ENCODE measurements around the gene TELO2.

Gene TELO2

GRCh38 chr16:1498899-1499676, 5.9 kb downstream of the TELO2 start:
- DNase-seq (ENCODE audit: low read depth) = no peak

DNA sequence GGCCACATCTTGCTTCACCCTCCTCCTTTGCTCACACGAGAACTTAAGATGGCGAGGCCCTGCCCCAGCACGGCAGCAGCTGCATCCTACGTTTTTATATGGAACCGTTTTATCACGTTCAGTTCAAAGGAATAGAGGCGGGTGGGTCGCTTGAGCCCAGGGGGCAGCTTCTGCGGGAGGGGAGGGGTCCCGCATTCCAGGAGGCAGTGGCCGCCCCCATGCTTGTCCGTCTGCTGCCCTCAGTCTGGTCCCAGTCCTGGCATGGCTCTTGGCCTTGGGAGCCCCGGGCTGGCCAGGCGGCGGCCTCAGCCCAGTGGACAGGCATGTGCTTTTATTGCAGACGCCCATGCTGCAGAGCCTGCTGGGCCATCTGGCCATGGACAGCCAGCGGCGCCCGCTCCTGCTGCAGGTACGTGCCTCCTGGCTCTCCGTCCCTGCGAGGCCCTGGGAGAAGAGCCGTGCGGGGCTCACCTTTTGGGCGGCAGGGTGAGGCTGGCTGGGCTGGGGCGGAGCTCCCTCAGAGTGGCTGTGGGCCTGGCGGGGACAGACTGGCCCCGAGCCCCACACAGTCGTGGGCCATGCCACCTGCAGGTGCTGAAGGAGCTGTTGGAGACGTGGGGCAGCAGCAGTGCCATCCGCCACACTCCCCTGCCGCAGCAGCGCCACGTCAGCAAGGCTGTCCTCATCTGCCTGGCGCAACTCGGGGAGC, 6.8 kb downstream of the TELO2 start:
- DNase-seq (ENCODE audit: low read depth) = no peak

DNA sequence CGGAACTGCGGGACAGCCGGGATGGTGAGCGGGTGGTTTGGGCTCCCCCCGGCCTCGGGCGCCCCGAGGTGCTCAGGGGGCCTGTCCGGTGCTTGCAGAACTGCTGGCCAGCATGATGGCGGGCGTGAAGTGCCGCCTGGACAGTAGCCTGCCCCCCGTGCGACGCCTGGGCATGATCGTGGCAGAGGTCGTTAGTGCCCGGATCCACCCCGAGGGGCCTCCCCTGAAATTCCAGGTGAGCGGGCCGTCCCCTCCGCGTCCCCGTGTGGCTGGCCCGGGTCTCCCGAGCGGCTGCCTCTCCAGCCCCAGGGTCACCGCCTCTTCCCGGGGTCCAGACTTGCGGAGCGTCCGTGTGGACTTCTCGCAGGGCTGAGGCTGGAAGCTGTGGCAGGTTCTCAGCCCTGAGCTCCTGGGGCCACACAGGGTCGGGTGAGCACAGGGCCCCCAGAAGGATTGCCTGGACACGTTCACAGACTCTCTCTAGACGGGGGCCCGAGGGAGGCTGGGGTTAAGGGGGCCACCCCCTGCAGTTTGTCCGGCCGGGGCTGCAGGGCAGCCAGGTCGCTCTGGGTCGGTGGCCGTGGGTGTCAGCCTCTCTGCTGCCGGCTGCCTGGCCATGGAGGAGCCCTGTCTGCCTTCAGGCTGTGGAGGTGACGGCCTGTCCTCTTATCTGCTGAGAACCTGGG, 7.4 kb downstream of the TELO2 start:
- DNase-seq (ENCODE audit: low read depth) = no peak

DNA sequence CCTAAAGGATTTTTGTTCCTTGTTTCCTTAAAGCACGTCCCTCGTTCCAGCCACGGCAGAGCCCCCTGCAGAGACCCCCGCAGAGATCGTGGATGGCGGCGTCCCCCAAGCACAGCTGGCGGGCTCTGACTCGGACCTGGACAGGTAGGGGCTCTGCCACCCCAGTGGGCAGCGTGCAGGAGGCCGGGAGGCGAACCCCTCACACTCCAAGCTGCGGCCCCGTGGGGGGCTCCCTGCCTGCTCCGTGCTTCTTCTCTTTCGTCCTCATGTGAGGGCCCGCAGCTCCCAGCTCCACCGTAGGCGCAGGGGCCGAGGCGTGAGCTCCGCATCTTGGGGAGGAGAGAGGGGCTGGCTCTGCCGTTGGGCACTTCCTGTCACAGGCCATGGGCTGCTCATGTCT, 8.5 kb downstream of the TELO2 start:
- no peak for DNase-seq (ENCODE audit: low read depth)

- no peak for DNase-seq (ENCODE audit: low read depth)
Measured at GRCh38 chr16:1502092-1503004, 9.2 kb downstream of the TELO2 start.

DNA sequence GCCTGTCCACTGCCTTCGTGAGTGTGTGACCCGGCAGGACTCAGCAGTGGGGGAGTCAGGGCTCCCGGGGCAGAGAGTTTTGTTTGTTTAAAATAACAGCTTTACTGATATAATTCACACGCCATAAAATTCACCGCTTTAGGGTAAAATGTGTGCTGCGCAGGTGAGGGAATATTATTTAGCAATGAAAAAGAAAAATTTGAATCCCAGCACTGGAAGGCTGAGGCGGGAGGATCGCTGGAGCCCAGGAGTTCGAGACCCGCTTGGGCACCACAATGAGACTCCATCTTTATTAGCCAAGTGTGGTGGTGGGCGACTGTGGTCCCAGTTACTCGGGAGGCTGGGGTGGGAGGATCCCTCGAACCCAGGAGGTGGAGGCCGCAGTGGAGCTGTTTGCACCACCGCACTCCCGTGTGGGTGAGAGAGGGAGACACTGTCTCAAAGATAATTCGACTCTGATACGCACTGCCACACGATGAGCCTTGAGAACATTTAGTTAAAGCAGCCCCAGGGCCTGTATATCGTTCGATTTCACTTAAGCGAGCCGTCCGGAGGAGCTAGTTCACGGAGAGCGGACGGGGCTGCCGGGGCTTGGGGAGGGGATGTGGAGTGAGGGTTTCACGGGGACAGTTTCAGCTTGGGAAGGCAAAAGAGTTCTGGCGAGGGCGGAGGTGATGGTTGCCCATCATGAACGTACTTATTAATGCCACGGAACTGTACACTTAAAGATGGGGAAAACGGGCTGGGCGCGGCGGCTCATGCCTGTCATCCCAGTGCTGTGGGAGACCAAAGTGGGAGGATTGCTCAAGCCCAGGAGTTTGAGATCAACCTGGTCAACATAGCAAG, 10.2 kb downstream of the TELO2 start:
- DNase-seq (ENCODE audit: low read depth) = no peak

GRCh38 chr16:1505073-1505844, 12.1 kb downstream of the TELO2 start:
- no peak for DNase-seq (ENCODE audit: low read depth)

DNA sequence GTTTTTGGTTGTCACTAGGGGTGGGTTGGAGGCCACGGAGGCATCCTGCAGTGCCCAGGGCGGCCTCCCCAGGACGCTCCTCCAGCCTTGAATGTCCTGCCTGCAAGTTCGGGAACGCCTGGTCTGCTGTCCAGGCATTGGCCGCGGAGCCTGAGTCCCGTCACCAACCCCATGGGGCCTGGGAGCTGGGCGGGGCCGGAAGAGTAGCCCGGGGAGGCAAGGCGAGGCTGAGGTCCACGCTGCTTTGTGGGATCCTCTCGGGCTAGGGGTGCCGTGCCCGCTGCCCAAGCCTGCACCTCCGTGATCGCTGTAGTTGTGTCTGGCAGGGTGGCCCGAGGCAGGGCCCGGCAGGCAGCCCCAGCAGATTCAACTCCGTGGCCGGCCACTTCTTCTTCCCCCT, 12.8 kb downstream of the TELO2 start:
- DNase-seq (ENCODE audit: low read depth) = no peak

DNA sequence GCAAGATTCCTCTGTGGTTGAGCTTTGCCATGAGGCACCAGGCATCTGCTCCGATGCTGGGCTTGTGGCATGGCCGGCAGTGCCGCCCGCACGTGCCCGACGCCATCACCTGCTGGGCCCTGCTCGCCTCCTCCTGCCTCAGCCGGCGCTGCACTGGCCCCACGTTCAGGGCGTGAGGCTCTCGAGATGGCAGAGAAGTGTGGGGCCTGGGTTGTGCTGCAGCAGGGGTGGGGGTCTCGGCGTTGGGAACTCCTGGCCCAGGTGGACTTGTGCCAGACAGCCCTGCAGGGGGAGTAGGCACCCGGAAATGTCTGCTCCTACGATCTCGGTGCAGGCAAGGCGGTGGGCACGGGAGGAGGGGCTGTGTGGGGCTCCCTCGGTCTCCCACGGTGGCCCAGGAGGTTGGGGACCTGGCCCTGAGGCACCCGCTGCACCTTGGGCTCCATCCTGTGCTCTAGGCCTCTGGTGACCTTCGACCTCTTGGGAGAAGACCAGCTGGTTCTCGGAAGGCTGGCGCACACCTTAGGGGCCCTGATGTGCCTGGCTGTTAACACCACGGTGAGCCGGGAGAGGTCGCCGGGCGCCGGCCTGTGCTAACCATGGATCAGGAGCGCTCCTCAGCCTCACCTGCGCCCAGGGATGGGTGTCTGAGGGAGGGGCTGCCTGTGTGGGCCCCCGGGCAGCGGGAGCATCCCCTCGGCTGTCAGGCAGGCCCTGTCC, 13.5 kb downstream of the TELO2 start:
- no peak for DNase-seq (ENCODE audit: low read depth)

- no peak for DNase-seq (ENCODE audit: low read depth)
Measured at GRCh38 chr16:1508494-1509187, 15.5 kb downstream of the TELO2 start.

GRCh38 chr16:1509307-1510221, 16.4 kb downstream of the TELO2 start:
- DNase-seq (ENCODE audit: low read depth) = no peak

GRCh38 chr16:1510272-1510671, 17.1 kb downstream of the TELO2 start:
- no peak for DNase-seq (ENCODE audit: low read depth)

GRCh38 chr16:1510941-1511351, 17.8 kb downstream of the TELO2 start:
- no peak for DNase-seq (ENCODE audit: low read depth)

- no peak for DNase-seq (ENCODE audit: low read depth)
Measured at GRCh38 chr16:1511662-1512569, 18.8 kb downstream of the TELO2 start.

DNA sequence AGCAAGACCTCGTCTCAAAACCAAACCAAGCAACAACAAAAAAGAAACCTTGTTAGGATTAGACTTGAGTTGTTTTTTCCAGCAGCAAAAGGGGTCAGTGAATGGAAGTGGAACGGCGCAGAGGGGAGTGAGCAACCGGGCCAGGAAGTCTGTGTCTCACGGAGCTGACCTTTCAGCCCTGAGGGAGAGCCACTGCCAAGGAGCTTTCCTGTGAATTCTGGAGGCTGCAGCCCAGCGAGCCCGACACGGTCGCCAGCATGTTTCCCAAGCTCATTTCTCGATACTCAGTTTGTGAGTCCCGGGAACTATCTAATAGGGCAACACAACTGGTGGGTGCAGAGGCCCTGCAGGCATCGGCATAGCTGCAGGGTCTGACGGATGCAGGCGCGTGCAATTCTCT, 19.6 kb downstream of the TELO2 start:
- no peak for DNase-seq (ENCODE audit: low read depth)

- DNase-seq (ENCODE audit: low read depth) = no peak
Measured at GRCh38 chr16:1514507-1514906, 21.3 kb downstream of the TELO2 start.

GRCh38 chr16:1518626-1519135, 25.5 kb downstream of the TELO2 start:
- DNase-seq (ENCODE audit: low read depth) = no peak
